HG03103 (cell line): ENCODE data around the gene SPOCK3.
"Not testable (repeated sequence)": the region's sequence is repeated elsewhere in the genome, so short reads cannot be mapped to it uniquely, and the experiment has no call there.

Experiments used
- ATAC-seq: cut with Tn5 transposase; IDR thresholded peaks from one replicate; pipeline ENCODE4 v1.9.1; 2021; ENCODE audit warnings: low read depth; ENCODE audit not compliant: unreplicated experiment

Gene SPOCK3

DNA sequence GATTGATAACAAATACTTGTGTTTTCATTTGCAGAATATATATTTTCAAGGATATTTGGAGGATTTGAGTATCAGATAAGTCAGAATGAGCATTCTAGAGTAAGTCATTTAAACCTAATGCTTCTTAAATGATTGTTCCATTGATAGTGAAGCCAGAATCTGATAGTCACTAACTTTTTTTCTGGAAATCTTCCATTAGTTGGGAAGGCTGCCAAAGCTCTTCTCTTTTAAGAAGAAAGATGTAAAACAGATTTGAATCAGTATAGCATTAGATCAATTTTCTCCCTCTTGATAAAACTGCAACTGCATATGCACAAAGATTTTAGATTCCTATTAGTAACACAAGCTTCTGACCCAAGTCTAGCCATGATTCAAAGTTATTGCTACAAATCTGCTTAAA is 256.7 kb downstream of the SPOCK3 start:
- ATAC-seq, result no peak

DNA sequence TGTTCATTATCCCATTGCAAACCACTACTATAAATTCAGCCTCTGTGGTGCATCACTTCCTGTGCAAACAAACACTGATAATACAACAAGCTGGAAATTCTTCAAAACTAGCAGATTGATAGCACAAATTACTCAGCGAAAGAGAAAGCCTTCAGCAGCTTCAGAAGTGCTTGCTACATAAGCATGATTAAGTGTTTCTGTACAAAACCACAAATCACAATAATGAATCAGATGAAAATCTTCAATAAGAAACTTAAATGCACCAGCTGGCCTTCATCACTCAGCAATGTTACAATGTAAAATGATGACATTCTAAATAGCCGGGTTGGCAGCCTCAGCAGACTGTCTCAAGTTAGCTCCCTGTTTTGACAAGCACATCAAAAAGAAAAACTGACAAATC is 262.2 kb downstream of the SPOCK3 start:
- no peak for ATAC-seq

DNA sequence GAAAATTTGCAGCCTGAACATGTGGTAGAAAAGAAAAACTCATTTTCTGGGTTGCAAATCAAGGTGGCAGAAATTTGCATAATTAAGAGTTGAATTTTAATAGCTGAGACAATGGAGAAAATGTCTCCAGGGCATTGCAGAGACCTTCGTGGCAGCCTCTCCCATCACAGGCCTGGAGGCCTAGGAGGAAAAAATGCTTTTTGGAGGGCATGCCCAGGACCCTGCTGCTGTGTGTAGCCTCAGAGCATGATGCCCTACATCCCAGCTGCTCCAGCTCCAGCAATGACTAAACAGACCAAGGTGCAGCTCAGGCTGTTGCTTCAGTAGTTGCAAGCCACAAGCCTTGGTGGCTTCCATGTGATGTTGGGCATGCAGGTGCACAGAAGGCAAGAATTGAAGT is 266.1 kb downstream of the SPOCK3 start:
- not testable (repeated sequence) for ATAC-seq

DNA sequence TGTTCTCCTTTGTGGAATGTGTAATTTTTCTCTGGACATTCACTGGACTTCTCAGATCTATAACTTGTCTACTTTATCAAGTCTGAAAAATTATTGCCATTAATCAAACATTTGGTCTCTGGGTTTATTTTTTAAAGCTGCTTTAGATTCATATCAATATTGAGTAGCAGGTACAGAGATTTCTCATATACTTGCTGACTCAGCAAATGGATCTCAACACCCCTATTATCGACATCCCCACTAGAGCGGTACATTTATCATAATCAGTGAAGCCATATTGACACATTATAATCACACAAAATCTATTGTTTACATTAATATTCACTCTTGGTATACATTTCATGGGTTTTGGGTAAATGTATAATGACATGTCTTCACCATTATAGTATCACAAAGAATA is 268.7 kb downstream of the SPOCK3 start:
- no peak for ATAC-seq

DNA sequence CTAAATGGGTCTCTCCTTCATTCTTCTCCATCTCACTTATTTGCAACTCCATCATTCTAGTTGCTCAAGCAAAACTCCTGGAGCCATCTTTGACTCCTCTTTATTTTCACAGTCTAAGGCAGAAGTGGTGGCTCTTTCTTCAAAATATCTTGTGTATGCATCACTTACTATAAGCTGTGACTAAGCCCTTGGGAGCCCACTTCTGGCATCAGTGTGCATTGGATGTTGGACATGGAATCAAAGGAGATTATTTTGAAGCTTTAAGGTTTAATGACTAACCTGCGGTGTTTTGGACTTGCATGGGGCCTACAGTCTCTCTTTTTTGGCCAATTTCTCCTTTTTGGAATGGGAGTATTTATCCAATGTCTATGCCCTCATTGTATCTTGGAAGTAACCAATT is 276.8 kb downstream of the SPOCK3 start:
- ATAC-seq, result no peak

DNA sequence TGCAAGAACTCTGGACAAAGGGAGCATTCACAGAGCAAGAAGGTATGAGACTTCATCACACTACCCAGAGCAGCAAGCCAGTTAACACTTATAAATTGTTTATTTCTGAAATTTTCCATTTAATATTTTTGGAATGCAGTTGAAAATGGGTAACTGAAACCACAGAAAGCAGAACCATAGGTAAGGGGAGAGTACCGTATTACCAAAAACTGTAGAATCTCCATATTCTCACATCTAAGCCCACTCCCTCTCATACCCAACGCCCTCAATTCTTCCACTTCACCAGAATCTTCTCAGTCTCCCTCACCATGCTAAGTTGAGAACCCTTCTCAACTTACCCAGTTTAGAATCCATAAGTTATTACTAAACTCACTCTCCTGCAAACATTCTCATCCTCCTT is 277.8 kb downstream of the SPOCK3 start:
- ATAC-seq, result no peak

DNA sequence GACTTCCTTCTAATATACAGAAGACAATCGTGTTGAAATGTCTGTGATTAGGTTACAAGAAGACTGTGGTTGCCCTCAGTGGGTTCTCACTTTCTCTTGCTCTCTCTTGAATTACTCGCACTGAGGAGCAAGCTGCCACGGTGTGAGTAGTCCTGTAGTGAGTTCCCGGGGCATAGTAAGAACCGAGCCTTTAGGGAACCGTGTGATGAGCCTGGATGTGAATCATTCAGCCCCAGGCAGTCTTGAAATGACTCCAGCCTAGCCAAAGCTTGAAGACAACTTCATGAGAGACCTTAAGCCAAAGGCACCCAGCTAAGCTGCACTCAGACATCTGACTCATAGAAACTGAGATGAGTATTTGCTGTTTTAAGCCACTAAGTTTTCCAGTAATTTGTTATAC is 292.7 kb downstream of the SPOCK3 start:
- no peak for ATAC-seq

DNA sequence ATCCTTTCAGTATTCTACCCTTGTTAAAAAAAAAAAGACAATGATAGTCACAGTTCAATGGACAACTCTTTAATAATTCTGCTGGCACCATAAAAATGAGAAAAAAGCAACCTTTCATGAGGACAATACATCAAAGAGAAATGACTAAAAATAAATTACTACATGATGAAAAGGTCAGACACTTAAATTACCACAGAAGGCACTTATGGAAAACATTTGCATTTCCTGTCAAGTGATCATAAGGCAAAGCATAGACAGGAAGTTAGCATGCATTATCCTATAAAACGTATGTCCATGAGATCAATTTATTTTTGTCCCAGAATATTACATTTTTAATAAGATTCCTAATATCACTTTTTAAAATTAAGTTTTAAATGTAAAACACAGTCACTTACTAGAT is 303.8 kb downstream of the SPOCK3 start:
- ATAC-seq, result no peak

DNA sequence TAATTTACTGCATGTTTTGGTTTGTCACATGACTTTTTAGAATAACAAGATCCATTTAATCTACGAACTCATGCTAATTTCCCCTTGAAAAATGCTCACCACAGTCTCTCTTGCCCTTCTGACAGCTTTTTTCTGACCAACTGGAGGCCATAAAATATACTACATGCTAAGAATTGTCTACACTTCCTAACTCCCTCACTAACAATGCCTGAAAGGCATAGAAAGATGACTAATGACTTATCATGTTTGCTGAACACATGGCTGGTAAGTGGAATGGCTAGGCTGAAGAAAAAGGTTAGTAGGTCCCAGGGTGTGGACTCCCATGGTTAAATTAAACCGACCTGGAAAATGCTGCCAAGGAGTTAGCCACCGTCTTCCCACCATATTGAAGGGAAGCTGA is 309.9 kb downstream of the SPOCK3 start:
- ATAC-seq, result no peak

DNA sequence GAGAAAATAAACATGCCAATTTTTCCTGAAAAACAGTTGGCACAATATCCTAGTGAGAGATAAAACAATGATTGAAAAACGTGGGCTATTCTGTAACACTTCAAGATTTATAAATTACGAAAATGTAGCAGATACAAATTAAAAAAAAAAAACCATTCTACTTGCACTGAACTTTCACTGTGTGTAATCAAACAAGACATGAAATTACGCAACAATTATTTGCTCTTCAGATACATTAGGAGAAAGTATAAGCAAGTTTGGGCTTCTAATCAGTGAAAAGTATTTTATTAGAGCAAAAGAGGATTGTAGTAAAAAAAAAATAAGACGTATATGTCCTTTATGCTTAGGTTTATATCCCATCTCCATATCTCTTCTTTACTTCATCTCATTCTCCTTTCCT is 320.4 kb downstream of the SPOCK3 start:
- ATAC-seq, result no peak

DNA sequence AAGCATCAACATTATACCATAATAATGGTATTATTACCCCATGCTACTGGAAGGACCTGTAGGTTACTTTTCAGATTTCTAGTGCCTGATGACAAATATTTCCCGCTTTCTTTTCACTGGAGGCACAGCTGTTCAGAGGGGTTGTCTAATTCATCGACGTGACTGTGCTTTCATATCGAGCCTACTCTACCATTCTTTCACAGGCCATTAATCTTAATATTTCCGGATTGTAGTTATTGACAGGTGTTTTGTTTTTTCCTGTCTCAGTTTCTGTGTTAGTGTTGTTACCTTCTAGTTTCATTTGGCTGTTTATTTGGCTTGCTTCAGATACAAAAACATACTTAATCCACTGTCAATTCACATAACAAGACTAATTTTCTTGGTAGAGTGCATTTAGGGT is 330.9 kb downstream of the SPOCK3 start:
- no peak for ATAC-seq

DNA sequence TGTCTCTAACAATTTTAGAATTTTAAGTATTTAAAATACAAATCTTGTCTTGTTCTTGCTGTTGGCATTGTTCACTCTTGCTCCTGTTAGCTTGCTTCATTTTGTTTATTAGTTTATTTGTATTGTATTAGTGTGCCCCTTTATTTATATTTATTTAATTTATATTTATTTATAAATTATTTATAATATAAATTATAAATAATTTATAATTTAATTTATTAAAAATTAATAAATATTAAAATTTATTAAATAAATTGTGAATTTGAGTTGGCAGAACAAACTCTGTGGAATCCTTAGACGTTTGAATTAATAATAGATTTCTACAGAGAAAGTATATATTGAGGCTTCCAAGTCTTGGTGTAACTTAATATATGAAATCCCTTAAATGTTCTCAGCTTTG is 331.4 kb downstream of the SPOCK3 start:
- no peak for ATAC-seq

DNA sequence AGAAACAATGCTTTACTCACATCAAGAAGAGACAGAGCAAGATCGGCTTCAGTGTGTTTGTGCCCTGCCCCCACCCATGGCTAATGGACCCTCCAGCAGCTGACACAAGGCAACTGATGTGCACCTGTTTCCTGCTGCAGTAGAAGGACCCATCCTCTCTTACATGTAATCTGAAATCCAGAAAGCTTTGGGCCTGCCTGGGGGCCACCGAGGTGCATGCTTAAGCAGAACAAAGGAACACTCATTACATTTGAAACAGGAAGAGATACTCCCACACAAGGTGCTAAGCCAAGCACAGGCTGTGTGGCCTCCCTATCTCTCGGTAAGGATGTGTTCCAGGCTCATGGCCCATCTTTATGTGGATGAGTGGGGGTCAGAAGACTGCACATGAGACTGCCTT is 338.0 kb downstream of the SPOCK3 start:
- peak; percentile 50 for ATAC-seq

DNA sequence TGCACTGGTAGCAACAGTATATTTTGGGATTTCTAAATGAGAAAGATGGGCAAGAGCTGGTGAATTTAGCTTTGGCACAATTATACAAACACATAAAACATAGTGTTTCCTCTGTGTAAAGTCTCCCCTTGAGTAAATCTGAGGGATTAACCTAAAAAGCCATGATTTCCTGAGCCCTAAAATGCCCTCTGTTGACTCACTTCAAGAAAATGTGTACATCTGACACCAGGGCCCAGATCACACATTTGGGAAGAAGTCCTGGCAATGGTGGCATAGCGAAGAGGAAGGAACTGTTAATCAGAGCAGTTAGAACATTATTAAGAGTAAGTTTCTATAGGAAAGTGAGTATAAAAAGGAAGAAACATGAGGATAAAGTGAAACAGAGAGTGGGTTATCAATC is 338.5 kb downstream of the SPOCK3 start:
- ATAC-seq, result no peak

DNA sequence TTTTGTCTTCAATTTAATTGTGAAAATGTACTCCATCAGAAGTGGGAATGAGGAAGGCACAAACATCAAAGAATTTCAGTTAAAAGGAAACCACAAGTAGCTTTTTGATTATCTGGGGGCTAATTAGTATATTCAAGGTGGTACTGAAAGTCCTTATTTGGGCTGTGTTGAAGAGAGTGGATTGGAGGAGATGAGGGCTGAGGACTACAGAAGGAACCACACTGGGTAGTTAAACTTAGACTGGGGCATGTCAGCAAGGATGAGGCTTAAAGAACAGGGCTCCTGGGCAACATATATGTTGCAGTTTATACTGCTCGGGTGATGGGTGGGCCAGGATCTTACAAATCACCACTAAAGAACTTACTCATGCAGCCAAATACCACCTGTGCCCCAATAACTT is 346.8 kb downstream of the SPOCK3 start:
- ATAC-seq, result no peak

DNA sequence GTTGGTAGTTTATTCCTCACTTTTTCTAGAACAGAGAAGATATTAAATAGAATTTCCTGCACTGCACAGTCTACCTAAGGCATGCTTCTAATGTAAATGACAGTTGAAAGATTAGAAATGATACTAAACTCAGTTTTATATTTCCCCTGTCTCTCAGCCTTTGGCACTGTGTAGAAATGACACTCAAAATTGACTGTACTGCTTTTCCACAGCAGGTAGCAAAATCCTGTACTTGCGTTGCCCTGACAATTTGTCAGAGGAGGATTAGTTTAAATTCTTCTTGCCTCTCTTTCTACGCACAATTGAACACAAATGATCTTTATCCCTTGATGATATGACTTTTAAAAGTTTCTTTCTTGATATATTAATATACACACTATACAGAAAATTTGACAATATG is 347.6 kb downstream of the SPOCK3 start:
- ATAC-seq, result no peak

DNA sequence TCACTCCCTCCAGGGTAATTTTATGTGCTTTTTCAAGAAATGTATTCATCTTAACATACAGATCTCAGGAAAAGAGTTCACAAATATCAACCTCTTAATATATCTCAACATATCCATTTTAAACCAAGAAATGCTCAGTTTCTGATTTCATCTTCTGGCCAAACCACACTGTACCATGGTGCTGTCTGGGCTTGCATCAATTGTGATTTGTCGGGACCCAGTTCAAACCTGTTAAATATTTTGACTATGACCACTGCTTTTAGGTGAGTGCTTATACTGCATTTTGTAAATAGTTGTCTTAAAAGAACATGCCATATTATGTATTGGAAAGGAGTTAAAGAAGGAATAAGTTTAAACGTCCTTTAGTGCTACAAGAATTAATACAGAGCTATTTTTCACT is 352.1 kb downstream of the SPOCK3 start:
- ATAC-seq, result no peak

DNA sequence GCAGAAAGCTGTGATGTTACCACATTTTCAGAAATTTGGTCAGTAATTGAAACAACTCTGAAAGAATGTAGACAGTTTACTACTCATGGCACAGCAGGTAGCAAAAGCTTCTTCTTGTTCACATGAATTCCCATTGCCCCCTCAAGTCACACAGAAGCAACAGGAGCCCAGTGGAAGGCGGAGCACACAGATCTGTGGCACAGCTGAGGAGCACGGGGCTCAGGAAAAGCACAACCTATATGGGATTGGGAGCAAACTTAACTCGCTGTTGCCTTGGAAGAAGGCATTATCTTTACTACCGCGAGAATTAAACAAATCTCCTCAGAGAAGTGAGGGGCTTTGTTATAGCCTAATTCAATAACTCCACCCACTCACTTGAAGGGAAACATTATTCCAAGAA is 358.5 kb downstream of the SPOCK3 start:
- no peak for ATAC-seq

DNA sequence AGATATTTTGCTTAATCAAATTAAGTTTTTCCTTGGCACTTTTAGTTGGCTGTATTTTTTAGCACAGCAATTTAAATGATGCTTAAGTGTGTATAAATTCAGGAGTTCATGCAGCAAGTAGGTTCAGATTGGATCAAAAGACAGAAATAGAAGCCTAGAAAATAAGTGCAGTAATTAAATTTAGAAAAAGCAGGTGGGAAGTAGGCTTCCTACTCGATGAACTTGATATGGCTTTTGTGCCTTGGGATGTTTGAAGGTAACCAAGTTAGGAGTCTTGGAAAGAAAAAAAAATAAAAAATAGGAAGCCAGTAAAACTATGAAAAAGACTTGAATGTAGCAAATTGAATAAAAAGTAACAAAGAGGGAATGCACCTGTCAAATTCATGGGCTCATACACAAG is 372.3 kb downstream of the SPOCK3 start:
- ATAC-seq, result no peak

DNA sequence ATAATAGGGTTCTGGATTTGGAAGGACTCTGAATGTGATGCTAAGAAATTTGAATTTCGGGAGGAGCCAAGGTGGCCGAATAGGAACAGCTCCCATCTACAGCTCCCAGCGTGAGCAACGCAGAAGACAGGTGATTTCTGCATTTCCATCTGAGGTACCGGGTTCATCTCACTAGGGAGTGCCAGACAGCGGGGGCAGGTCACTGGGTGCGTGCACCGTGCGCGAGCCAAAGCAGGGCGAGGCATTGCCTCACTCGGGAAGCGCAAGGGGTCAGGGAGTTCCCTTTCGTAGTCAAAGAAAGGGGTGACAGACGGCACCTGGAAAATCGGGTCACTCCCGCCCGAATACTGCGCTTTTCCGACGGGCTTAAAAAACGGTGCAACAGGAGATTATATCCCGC is 383.9 kb downstream of the SPOCK3 start:
- not testable (repeated sequence) for ATAC-seq

DNA sequence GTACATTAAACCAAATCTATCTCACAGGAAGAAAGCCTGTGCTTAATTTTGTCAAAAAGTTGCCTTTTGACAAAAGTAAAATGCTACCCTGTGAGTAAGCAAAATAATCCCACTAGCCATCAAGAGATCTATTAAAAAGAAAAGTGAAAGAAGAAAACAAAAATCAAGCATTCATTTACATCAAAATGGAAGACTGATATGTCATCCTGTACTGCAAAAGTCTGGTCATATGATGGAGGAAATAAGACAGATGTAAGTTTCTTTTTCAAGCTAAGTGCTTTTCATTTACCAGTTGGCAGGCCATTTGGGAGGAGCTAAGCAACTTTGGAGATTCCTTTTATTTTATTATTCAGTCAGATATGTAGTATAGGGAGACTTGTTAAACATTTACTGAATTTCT is 387.4 kb downstream of the SPOCK3 start:
- ATAC-seq, result no peak

DNA sequence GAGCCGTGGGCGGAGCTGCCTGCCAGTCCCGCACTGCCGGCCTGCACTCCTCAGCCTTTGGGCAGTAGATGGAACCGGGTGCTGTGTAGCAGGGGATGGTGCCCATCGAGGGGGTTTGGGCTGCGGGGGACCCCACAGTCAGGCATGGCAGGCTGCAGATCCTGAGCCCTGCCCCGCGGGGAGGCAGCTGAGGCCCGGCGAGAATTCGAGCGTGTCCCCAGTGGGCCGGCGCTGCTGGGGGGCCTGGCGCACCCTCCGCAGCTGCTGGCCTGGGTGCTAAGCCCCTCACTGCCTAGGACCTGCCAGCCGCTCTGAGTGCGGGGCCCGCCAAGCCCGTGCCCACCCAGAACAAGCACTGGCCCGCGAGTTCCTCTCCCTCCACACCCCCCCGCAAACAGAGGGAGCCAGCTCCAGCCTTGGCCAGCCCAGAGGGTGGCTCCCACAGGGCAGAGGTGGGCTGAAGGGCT is 391.5 kb downstream of the SPOCK3 start:
- ATAC-seq, result no peak

DNA sequence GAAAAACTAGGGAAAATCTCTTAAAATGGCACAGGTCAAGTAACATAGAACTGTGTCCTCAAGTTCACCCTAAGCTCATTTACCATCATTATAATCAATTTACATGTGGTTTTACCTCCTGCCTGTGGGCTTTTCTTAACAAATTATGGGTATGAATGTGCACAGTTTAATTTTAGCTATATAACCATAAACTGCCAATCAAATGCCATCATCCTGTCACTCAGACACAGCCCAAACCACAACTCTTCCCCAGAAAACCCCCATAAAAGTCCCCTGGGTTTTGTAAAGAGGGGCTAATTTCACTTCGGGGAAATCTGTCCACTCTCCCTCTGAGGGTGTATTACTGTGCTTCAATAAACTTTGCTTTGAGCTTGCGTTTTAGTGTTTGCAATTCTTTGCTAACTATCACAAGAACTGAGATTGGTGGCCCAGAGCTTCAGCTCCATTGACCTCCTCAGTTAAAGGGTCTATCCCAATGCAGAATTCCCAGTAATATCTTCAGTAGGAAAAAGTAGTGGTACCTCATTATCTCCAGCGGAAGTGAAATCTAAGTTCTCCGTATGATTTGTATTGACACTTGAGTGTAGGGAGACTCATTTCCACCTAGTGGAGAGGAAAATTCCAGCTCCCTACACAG is 394.6 kb downstream of the SPOCK3 start:
- ATAC-seq, result peak; percentile 59
